Inflammatory macrophage treated with lipopolysaccharide for 1 hour (primary cell): ENCODE results near the gene TPK1.

ENCODE experiments used
- DNase-seq, 2 donors: peaks; one replicate each; pipeline ENCODE4 v3.0.0-alpha.2; 2020 to 2022

The TPK1 gene

DNA sequence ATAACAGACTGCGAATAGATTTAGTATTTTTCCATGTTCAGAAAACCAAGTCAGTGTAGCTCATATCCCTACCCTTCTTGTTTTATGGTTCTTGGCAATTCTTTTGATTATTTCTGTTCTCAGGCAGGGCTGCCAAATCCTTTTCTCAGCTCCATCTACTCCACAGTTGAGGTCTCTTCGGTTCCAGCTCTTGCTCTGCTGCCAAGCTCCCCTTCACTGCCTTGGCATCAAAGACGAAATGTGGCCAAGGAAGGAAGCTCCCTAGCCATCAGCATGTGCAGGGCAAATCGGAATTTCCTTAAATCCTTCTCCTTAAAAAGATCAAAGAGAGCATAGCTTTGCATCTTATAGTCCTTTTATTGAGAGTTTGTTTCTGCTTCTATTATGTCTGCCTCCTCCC lies 315.9 kb downstream of the TPK1 start:
- no peak for DNase-seq

DNA sequence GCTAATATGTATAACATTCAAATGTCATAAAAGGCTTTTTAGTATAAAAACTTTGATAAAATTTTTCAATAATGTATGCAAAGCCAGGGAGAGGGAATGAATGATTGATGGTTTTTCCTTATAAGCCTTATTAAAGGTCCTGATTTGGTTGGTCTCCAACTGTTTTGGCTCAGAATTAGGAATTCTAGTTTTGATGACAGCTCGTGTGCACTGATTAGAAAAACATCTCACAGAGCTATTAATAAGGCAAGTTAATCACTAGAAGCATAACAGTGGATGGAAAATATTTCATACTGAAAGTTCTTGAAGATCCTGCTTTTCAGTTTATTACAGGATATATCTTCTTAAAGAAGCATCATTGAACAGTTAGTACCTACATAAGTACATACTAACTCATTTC lies 317.5 kb downstream of the TPK1 start:
- DNase-seq = no peak

DNA sequence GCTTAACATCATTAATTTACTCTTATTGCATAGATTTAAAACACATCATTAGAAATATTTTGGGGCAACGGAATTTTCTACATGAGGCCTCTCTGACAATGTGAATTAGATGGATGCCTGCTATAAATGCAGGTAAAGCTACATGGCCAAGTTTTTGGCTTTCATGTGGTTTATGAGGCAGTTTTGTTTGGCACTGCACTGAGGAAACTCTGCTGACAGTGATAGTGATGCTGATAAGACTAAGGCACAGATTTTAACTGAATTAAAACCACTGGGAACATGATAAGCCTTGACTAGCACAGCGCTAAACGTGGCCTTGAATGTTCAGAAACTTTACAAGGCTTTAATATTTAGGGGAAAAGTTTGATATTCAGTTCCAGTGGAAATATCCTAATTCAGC lies 318.1 kb downstream of the TPK1 start:
- DNase-seq = no peak

DNA sequence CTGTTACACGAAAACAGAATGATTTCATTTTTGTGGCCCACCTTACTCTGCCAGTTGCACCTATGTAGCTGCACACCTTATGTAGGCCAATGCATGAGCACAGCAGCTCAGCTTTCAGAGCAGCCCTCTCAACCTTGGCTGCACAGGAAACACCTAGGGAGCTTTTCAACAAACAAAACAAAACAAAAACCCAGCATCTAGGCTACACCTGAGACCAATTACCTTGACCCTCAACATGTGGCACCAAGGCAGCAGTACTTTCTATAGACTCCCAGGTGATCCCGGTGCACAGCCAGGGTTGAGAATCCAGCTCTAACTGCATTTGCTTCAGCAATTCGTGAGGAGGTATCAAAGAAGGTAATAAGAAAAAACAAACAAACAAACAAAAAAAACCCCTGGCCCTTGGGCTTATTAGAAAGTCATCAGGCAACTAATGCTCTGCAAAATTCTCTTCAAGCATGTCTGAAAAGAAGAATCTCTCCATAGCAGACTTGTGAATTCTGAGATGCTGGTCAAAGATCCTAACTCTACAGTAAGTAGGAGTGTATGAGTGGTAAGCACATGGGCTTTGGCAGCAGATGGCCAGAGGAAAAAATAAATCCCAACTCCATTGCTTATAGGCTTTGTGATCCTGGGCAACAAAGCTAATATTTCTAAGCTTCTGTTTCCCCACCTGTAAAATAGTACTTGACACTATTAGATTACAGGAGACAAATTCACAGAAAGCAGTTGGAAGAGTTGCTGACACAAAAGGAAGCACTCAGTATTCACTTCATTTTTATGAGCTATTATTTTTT lies 318.9 kb downstream of the TPK1 start:
- no peak for DNase-seq

DNA sequence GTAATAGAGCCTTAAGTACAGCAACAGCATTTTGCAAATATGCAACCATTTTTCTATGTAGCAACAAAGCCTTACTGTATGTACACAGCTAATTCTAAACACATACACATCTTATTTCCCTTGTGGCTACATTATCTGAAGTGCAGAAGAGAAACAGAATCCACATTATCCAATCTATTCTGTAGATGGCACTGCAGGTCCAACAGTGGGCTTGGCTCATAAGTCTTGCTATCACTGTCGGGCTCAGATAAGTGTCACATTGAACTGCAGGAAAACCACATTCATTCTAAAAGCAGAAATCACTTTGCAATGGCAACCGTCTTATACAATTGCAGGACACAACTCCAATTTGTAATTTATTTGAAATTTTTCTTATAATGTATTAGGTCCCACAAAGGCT lies 322.5 kb downstream of the TPK1 start:
- peak; percentile 3 to 6 for DNase-seq

DNA sequence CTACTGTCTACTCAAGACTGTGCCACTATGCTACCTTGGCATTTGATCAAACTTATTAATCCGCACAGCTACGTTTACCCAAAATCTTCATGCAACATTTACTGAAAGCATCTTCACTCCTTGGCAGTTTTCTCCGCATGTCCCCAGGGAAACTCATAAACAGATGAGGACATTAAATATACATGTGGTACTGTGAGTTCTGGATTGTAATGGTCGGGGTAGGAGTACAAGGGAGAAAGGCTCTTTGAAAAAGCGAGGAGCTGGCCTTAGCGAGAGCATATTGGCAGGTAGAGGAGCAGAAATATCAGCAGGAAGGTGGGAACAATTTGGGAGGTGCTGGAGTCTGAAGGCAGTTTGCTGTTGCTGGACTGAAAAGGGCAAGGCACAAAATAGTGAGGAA lies 325.2 kb downstream of the TPK1 start:
- DNase-seq = no peak

DNA sequence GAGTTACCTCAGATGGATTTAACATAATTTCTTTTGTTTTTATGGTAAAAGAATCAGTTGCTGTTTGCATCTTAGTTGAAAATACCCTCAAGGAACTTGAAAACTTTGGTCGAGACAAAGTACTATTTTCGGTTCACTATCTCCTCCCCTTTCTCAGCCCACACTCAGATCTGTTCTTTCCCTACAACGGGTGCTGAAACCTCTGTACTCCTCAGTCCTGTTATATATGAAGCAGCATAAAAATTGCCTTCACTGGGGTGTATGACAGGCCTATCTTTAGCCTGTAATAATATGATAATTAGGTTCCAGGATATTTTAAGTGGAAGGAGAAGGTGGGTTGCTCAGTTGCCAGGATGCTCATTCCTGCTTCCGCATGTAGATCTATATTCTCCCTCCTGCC lies 327.2 kb downstream of the TPK1 start:
- no peak for DNase-seq

DNA sequence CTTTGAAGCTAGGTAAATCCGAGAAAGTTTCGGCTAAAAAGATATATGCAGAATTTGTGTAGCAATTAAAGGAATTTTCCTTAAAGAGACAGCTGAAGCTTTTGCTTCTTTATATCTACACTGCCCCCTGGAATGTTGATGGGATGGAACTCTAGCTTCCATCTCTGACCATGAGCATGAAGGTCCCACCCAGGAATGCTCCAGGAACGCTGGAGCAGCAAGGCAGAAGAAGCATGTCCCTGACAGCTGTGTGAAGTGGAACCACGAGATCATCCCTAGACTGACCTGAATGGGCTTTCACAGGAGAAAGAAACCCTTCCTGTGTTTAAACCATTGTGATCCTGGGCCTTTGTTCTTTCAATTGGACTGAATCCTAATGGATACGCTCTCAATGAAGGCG lies 332.6 kb downstream of the TPK1 start:
- DNase-seq = no peak

DNA sequence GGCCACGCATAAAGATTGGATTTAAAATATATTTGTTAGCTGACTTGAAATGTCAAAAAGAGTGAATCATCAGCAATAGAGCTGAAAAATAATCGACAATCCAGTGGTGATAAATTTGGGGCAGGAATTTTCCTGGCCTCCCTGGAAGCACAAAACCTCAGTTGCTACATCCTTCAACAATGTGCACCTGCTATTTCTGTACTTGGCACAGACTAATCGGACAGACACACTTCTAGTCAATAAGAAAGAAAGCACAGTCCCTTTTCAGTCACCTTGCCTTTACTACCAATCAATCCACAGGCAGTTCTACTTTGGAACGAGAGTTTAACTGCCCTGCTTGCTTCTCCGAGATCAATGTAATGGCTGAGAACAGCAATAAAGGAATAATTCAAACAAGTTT lies 335.6 kb downstream of the TPK1 start:
- no peak for DNase-seq

DNA sequence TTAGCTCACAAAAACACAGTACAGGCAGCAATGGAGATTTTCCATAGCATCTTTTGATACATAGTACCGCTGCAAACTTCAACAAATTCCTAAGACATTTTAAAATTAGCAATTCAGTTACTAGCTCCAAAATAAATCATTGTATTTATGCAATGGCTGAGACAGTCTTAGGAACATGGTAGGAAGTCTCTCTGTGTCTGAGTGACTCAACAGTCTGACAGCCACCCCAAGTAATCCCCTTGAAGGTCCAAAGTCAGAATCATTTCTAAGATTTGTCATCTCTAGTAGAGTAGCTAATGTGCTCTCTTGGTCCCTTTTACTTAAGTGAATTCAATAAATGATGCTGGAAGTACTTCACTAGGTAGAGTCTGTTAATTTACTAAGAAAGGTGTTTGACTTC lies 338.6 kb downstream of the TPK1 start:
- DNase-seq = no peak

DNA sequence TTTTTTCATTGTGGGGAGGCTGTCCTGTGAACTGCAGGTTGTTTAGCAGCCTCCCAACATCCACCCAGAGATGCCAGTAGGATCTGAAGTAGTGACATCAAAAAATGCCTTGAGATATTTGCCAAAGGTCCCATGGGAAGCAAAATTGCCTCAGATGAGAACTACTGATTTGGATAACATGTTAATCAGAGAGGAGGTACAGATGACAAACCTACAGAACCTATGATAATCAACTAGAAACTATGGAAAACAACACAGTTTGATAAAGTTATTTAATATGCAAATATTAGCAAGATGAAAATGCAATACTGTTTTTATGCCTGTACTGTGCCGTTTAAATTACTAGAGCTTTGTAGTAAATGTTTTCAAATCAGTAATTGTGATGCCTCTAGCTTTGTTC lies 341.5 kb downstream of the TPK1 start:
- DNase-seq = no peak

DNA sequence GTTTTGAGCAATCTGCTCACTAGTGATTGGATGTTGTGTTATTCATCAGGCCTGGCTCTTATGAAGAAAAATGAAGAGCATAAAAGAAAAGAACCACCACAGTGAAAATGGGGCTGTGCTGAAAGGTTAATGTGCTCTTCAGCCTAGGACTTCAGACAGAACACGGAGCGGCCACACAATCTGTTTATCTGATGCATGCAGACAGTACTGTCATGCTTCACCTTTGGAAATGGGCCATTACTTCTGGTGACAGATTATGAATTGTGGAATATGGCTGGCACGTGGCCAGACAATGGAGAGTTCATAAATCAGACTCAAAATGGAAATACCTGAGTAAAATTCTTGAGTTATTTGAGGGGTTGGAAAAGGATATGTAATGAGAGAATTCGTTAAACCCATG lies 346.3 kb downstream of the TPK1 start:
- DNase-seq = no peak

DNA sequence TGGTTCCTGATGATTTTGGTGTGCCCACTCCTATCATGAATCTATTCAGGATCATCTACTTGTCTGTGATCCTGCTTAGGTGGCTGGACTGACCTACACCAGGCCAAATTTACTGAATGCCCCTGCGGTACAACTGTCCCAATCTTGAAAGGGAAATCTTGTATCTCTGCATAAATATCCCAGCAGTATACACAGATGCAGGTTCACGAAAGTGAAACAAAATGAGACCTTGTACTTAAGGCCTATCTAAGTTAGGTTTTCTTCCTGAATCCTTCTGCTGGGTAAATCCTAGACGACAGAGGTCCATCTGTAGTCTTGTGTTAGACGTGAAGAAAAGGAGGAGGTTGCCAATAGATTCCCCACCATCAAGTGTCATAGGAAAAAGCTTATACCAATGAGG lies 346.9 kb downstream of the TPK1 start:
- no peak for DNase-seq

DNA sequence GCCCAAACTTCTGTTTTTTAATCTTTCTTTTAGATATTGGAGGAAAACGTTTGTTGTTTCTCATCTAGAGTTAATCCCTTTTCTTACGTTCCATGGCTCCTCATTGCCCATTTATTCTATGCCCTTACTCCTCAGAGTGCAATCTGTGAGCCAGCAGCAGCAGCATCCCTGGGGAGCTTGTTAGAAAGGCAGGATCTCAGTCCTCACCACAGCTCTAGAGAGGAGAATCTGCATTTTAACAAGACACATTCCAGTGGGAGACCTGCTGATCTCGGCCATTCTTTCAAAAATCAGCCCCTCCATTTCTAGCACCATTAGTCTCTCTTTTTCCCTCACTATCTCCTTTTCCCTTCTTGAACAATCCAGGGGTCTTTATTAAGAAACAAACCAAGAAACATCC lies 348.0 kb downstream of the TPK1 start:
- DNase-seq = no peak

DNA sequence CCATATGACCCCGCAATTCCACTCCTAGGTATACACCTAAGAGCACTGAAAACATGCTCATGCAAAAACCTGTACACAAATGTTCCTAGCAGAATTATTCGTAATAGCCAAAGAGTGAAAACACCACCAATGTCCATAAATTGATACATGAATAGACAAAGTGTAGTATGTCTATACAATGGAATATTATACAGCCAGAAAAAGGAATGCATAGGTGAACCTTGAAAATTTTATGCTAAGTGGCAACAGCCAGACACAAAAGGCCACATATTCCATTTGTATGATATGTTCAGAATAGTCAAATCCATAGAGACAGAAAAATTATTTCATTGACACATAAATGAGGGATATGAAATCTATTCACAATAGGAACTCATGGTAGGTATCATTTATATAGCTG lies 351.4 kb downstream of the TPK1 start:
- DNase-seq = no peak

DNA sequence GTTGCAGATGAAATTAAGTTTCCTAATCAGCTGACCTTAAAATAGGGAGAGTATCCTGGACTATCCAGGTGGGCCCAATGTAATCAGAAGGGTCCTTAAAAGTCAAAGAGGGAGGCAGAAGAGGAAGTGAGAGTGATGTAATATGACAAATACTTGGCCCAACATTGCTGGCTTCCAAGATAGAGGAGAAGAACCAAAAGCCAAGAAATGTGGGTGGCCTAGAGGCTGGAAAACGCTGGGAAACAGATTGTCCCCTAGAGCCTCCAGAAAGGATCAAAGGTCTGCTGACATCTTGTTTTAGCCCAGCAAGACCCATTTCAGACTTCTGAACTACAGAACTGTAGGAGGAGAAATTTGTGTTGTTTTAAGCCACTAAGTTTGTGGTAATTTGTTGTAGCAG lies 352.7 kb downstream of the TPK1 start:
- no peak for DNase-seq

DNA sequence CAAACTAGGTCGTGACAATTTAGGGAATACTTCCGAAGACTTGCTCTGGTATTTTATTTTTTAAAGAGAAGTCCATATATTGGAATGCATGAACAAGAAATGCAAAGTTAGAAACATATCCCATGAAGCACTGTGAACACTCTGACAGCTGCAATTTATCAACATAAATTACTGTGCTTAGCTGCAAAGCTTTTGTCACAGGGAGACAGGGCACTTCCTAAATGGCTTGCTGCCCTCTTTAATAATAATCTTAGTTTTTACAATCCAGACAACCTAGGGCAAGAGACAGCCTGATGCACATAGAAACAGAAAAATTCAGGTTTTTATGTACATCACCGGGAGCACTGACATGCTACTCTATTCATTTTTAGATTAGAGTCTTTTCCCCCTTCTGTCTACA lies 354.0 kb downstream of the TPK1 start:
- no peak for DNase-seq

DNA sequence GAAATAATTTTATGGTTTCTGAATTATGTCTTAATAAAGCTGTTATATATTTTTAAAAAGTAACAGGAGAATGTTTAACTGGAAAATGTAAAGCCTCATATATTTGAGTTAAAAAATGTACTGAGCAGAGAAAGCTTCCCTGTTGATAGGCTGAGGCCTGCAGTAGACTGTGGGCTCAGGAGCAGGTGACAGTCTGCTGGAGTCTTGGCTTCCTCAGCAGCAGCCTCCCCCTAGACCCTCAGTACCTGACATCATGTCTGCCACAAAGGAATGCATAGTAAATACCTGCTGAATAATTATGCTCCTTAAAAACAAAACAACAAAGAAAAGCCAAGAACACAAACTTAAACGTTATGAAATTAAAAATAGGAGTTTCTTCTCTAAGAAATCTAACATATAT lies 358.5 kb downstream of the TPK1 start:
- DNase-seq = no peak

DNA sequence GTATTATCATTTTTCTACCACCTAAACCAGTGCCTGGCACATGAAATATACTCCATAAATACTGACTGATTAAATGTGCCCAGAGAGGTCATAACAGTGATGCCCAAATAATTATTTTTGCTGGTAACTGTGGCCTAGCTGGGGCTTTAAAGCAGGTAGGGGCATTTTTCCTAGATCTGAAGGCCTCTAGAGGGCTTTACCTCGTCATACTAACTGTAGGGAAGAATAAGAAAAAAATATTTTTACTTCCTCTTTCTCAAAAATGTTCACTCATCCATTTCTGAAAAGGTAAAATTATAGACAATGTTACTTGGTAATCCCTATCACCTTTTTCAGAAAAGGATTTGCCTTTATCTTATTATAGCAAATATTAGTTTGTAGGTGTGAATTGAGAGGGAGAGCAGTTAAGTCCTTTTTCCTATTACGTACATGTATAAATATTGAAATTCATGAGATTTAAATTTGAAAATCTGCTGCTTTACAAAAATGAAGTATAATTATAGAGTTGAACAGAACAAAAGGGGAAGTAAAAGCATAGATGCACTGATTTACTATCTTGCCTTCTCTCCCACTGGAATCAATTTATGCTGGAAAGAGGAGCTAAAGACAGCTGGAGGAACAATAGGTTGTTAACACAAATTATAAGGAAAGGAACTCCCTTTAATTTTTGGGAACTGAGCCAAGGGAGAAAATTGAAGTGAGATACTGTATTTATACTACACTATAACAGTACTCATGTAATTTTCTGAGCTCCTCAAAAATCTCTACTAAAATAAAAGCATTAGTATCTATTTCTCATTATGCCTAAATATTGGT lies 360.8 kb downstream of the TPK1 start:
- no peak for DNase-seq

DNA sequence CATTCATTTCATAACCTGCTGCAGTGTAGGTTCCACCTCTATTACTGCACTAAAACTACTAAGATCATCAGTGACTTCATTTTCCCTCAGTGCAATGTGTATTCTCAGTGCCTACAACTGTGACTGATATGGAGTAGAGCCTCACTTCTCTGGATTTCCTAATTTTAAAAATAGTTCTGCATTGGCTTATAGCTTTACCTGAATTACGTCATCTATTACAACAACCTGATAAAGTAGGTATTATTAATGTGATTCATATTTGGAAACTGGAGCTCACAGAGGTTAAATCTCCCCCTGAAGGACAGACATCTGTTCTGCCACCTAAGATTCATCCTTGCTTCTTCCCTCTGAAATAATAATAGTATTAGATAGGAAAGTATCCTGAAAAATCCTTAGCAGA lies 361.5 kb downstream of the TPK1 start:
- DNase-seq = no peak

DNA sequence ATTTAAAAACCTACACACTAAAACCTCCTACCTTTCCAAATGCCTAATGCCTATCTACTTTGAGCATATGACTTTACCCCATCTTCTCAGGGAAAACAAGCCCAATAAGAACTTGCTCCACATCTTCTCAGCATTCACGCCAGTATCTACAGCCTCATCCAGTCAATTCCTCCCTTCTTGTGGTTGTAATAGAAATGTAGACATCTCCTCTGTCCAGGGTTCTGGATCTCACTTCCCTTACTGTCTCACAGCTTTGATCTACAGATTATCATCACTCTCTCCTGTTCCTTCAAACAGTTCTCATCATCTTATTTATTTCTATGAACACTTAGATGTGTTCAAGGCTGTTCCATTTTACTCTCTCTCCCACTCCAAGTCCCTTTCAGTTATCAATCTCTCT lies 361.9 kb downstream of the TPK1 start:
- no peak for DNase-seq

DNA sequence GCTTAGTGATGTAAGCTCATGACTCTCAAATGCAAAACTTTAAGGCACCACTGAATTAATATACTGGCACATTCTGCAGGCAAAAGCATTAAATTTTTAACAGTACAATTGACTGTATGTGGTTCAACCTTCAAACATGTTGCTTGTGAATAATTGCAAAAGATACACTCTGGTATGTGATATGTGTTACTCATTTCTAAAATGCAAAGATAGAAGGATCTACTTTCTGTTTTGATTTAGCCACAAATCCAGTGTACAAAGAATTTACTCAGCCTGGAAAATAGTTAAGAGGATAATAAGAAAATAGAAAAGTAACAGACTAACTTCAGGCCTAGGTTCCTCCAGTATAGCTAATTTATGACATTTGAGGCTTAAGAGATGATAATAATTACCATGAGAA lies 365.8 kb downstream of the TPK1 start:
- no peak for DNase-seq

DNA sequence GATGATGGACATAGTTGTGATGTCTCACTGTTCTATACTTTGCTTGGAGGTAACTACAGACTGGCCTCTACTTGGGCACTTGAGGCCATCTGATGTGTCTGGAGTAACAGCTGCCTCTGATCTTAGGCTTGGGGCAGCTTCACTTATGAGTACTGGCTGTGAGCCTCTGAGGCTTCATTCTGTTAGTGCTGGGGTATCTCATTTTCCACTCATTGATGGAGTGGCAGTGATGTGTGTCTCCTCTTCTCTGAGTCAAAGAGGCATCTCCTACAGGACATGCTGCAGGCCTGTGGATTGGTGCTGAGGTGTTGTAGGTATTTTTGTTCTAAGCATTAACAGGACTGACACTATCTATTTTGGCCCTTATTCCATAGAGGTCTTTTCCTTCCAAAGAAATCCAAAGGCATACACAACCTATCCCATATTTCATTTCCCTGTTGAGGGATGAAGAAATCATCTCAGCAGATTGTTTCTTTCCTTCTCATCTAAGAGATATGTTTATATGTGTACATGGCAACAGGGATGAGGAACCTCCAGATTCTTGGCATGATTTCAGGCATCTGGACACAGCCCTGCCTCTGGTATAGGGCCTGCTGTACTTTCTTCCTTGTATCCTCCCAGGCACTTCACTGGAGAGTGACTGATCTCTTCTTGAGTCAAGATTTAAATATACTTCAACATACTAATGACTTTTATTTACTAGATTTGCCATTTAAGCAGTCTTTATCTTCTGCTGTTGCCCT lies 366.7 kb downstream of the TPK1 start:
- DNase-seq = no peak

DNA sequence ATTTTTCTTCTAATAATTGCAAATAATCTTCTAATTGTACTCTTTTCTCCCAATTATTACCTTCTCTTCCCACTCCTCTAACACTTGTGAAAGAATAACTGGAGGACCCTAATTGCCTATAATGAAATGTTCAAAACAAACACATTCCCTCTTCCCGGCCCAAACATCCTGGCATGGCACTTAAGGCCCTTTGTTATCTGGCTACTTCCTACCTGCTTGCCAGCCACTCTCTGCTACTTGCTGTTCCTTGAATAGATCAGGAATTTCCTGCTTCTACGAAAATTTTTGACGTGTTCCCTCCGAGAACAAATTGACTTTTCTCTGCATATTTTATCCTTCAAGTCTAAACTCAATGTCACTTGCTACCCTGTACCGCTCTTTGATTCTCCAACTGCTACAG lies 376.2 kb downstream of the TPK1 start:
- no peak for DNase-seq
